Stimulated activated CD8-positive, alpha-beta memory T cell treated with anti-CD3 and anti-CD28 coated beads, Interleukin-15, amount 100 ng/mL, for 48 hours (primary cell): ENCODE results near the gene VWA2.

ENCODE experiments used
- DNase-seq, 2 donors: peaks; one replicate each; pipeline ENCODE4 v3.0.0-alpha.2; 2020; ENCODE audit warnings: low read depth in 2 of 2

VWA2 gene

DNA sequence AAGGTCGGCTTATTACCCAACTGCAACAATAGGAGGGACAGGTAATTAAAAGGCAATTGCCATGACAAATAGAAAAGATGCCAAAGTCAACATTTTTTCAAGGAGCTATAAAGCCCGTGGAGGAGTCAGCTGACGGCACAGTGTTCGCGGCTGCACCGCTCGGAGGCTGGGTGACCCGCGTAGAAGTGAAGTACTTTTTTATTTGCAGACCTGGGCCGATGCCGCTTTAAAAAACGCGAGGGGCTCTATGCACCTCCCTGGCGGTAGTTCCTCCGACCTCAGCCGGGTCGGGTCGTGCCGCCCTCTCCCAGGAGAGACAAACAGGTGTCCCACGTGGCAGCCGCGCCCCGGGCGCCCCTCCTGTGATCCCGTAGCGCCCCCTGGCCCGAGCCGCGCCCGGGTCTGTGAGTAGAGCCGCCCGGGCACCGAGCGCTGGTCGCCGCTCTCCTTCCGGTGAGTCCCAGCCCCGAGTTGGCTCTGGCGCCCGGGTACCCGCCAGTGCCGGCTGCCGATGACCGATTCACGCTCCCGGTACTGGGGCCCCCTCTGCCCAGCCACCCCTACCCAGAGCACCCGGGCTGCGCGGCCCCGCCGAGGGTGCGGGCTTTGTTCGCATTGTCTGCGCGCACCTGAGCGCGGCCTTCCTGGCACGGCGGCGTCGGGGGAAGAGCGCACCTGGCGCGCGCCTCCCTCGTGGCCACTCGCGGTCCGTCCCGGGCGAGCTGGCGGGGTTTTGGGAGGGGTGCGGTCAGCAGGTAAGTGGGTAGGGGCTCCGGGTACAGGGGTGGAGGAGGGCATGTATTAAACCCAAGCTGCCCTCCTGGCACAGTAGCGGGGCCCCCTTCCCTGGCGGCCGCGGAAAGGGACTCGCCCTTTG, at the start of gene VWA2:
Gene VWA2, plus strand, starts transcription at position 138 of the 877 bp plus-strand sequence. CDS start 9,460 bp downstream, outside the sequence.
- DNase-seq: peak; percentile 13 to 19

GRCh38 chr10:114189700-114190099, 49.4 kb upstream of the VWA2 start:
- no peak for DNase-seq

DNA sequence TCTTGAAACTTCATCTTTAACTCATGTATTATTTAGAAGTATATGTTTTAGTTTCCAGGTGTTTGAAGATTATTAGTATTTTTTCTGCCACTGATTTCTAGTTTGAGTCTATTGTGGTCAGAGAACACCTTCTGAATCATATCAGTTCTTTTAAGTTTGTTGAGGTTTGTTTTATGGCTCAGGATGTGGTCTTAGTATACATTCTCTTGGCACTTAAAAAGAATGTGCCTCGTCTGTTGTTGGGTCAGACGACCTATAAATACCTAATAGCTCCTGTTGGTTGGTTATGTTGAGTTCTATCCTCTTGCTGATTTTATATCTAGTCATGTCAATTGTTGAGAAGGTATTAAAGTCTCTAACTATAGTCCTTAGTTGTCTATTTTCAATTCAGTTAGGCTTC, 44.0 kb upstream of the VWA2 start:
- DNase-seq: no peak

GRCh38 chr10:114199239-114199638, 39.8 kb upstream of the VWA2 start:
- DNase-seq: no peak

DNA sequence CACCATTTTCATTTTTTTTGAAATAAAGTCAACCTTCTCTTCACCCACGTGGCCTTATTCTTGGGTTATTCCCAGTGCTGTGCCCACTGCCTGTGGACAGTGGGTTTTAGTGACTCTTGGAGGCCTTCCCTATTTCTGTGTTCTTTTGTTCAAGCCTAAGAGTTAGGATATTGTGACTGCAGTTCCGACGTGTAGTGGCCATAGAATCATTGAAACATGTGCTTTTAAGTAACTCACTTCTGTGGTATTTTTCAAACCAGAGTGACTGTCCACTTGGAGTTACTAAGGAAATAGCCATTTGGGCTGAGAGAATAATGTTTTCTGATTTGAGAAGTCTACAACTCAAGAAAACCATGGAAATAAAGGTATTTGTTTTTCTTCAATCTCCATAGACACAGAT, 36.2 kb upstream of the VWA2 start:
- no peak for DNase-seq

GRCh38 chr10:114206902-114207301, 32.2 kb upstream of the VWA2 start:
- DNase-seq: no peak

DNA sequence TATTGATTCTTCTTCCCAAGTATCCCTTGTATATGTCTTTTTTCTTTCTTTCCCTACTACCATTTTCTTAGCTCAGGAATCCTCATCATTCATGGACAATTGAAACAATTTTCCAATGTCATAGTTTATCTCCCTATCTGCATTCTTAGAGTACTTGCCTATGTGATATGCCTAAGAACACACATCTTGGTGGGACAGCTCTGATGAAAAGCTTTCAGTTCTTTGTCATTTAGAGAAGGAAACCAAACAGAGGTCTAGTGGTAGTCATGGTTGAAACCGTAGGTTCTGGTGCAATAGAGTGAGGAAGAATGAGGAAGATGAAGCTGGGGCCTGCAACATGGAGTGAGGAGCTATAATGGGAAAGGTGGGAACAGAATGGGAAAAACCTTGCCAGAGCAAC, 31.7 kb upstream of the VWA2 start:
- no peak for DNase-seq

DNA sequence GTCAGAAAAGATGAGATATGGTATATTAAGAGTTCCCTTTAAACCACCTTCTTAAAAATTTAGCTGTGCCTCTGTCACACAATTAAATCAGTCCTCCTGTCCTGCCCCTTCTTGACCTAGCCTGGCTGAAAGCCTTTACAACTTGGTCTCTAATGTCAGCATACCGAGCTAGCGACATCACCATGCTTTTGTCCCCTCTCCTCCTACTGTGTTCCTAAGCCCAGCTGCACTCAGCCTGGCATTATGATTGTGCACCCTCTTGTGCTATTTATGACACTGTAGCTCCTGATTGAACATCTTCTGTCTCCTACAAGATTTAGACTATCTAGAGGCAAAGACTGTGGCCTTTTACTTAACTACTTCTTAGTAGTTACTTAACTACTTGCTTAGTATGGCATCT, 30.7 kb upstream of the VWA2 start:
- DNase-seq: no peak

- DNase-seq: no peak
These were observed 26.9 kb upstream of the VWA2 start for GRCh38 chr10:114212153-114212552.

- no peak for DNase-seq
These were observed 24.0 kb upstream of the VWA2 start for GRCh38 chr10:114215033-114215432.

- no peak for DNase-seq
These were observed 18.8 kb upstream of the VWA2 start for GRCh38 chr10:114220281-114220680.

- no peak for DNase-seq
These were observed 17.8 kb upstream of the VWA2 start for GRCh38 chr10:114221235-114221634.

DNA sequence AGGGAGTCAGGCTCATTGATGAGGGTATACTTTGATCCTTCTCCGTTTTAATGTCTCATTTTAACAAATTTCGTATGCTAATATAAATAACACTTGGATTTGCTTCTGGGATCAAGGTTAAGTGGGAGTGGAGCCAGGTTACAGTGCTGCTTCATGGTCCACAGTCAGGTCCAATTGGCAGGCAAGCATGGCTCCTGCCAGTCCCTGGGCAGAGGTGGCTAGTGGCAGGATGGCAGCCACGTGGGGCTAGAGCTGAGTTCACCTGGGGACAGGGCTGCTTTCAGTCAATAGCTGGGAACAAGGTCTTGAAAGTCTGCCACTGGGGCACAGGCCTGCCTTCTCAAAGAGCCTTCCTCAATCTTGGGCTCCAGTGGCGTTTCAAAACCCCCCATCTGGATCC, 16.0 kb upstream of the VWA2 start:
- no peak for DNase-seq

DNA sequence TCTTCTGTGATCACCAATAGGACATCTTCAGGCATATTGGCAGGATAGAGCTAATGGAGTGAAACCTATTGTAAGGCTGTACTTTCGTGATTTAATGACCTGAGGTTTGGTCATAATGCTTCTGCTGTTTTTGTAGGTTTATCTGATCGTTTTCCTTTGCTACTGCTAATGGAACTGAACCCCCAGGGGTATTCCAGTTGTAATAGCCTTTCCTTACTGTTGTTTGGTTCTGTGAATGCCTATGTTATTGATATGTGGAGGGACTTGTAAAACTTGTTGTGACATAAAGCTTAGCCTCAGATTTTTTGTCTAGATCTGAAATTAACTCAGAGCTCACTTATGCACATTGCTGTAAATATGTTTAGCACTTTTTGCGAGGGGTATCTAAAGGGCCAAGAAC, 10.9 kb upstream of the VWA2 start:
- no peak for DNase-seq

DNA sequence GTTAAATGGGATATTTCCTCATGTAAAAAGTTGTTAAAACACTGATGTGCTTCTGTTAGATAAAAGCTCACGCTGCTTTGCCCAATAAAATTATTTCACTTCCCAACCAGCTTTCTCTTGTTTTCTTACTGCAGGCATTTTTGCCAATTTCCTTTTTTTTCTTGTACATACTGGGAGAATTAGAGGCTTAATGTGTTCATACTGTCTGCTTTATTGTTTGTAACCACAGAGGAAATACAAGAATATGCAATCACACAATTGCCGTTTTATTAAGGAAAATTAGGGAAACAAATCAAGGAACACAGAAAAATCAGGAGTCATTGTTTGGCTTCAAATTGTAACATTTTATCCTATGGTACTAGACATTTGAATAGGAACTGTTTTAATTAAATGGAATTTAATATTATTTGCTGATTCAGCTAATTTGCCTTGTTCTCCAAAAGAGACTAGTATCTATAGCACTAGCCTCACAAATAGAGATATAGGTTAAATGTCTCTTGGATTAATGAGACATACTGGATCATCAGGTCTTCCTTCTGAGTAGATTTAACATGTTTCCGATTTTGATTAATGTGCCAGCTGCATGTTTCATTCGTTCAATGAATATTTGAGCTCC, 6.4 kb upstream of the VWA2 start:
- DNase-seq: no peak

DNA sequence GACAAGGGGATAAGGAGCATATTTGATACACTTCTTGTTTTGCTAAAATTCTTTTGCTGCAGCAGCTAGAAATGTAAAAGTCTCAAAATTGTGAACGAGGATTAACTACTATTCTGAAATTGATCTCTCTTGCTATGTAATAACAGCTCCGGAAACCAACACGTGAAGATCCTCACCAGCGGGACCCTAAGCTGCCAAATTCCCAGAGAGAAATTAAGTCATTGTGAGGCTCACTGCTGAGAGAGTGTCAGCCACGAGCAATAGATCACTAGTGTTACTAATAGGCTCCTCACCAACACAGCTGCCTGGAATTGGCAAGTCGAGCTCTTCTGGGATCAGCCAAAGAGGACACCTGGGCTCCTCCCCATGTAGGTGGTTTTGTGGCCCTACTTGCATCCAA, 5.6 kb upstream of the VWA2 start:
- no peak for DNase-seq

DNA sequence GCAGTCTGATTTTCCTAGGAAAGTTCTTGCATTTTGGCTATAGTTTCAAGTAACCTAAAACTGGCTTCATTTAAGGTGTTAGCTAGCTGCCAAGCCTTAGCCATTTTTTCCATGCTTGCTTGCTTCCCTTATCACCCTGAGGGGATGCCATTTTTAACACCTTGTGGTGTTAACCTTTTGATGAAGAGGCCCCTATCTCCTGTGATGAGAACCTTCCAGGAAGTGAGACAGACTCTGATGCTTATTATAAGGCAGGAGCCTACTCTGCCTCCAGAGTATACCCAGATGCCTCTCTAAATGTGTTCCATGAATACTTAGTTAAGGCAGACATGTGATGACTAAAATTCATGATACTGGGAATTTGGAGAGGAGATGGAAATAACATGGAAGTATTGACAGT, 4.9 kb upstream of the VWA2 start:
- no peak for DNase-seq

DNA sequence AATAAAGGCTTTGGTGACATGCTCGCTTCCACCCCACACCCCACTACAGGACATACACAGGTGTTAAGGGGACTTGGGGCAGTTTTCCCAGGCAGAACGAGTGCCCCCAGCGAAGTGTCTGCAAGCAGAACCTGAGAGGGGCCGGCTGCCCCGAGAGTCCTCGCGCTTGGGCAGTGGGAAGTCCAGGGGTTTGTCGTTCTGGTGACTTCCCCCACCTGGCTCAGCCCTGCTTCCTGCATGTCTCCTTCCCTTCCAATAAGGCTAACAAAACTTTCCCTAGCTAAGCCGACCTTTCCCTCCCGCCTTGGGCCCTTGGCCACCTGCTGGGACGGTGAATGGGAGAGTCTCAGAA, 916 bp downstream of the VWA2 start:
- no peak for DNase-seq

DNA sequence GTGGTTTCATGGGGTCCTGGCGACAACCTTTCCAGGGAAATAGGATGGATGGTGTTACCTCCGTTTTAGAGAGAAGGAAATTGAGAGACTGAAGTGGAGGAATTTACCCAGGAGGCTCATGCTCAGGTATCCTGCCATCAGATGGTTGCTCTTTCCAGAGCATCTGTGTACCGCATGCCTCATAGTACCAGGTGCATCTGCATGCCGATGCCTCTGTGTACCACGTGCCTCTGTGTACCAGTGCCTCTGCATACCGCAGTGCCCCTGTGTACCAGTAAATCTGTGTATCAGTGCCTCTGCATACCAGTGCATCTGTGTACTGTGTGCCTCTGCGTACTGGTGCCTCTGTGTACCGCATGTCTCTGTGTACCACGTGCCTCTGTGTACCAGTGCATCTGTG, 3.2 kb downstream of the VWA2 start:
- no peak for DNase-seq

DNA sequence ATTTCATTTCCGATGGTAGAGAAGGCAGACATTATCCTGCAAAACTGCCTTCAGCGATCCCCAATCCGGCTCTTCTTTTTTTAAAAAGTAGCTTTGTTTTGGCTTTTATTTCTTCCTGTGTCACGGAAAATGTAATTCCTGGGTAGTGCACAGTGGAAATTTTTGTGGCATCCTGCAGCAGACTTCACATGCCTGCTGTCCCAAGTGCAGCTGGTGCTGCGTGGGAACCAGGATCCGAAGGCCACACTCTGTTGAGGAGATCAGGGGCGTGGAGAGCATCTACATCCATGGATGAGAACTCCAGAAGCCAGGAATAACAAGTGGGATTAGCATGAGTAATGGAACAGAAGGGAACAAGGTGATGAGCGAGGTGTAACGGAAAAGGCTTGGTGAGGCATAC, 4.6 kb downstream of the VWA2 start:
- DNase-seq: no peak

DNA sequence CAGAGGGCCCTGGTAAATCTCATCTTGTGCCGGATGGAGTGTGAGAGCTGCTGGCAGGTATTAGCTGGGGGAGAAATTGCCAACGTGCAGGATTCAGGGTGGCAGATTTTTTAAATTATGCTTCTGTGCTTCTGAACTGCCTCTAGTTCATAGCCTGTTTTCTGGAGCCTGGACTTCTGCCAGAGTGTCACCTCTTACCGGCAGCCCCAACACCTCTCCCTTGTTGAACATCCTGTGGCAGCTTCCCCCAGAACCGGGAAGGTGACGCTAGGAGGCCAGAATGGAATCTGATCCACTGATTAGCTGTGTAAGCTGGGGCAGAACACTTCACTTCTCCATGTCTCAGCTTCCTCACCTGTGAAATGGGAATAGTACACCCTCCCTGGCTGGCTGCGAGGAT, 5.1 kb downstream of the VWA2 start:
- DNase-seq: no peak

DNA sequence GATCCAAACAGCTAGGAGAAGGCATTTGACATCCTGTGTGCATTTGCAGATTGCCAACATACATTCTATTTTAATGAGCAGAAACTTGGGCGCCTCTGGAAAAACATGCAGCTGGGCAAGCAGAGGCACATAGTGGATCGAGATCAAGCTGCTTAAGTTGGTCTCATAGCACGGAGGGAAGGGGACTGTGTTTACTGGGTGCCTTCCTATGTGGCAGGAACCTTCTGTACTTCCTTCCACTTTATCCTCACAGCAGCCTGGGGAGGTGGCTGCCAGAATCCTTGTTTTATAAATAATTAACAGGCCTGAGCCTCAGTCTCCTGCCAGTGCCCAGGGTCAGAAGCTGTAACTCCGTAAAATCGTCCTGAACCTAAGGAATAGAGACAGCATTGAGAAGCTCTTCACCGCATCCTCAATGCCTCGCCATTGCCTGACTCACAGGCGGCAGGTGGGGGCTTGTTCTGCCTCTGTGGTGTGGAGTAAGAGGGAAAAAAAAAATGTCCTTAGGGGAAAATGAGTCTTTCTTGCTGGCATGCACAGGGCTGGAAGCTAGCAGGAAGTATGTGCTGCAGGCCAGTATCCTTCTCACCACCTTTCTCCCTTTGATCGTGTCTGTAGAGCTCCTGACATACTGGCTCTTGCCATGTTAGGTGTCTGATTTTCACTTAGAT, 6.2 kb downstream of the VWA2 start:
- no peak for DNase-seq

DNA sequence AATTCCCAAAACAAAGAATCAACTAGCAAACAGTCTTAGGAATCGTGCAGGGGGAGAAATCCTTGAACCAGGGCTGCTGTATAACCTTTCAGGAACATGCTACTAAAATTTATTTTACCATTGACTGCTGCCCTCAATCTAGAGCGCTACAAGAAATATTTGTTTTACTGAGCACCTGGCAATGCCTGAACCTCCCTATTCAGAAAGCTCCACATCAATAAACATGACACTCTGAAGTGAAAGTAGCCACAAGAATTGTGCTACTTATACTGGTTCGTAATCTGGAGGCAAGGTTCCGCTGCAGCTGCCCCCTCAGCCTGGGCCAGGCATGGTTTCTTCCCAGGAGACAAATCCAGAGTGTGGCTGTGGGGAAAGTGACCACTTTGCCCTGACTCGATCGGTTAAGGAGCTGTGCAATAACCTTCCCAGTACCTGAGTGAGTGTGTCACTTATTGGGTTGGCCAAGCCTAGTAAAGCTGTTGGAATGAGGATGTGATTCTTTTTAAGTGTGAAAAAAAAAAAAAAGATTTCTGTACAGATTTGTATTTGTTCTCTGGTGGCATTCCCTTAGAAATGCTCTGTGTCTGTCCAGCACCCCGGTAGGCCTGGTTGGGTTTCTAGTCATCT, 7.7 kb downstream of the VWA2 start:
- no peak for DNase-seq
